ENCODE data around the gene SUN5. TPM values are rescaled to one million over a fixed set of nuclear protein-coding genes. Genes with fewer than 3 reads are reported as not detected.

Gene SUN5
- total RNA-seq, 1 experiment from 2014 or later, result not detected

- DNase-seq (ENCODE audit: low read depth, low spot score) (no peak), ATAC-seq (no peak)
- intact Hi-C loops (cut with micrococcal nuclease; ENCODE audit: unreplicated experiment) (no loop called here), in situ Hi-C loops (cut with HindIII; ENCODE audit: low pct_unique_long_range_greater_than_20kb, low sequenced_read_pairs) (no loop called here)
- H3K4me1 ChIP-seq (ENCODE audit: control insufficient read depth, insufficient read depth, low read length), result no peaks in the 10 kb centered on the region
- no peaks in the 10 kb centered on the region for H3K9me3 ChIP-seq (ENCODE audit: control insufficient read depth, insufficient read depth, low read depth, low read length)
- H3K36me3 ChIP-seq (ENCODE audit: control insufficient read depth, insufficient read depth, low read length), result no peaks in the 10 kb centered on the region
- H3K27me3 ChIP-seq (ENCODE audit: control insufficient read depth, insufficient read depth, low read length), result peaks cover 6% of the 10 kb centered on the region; the same call in 1 of the 2 replicates
- H3K27ac ChIP-seq (ENCODE audit: low read length), result no peak overlapping the region
- H3K4me3 ChIP-seq (ENCODE audit: low read depth in 2 of 2, low read length in 2 of 2), result no peak overlapping the region
- CTCF ChIA-PET, result no interaction called here
- TF ChIP-seq POLR2AphosphoS5 (IDR thresholded peaks at IDR 0.05; ENCODE audit: low read depth, low read length) (no peak), SIN3A (IDR thresholded peaks at IDR 0.05; ENCODE audit: borderline replicate concordance, insufficient read depth, low read depth, low read length) (no peak), REST (IDR thresholded peaks at IDR 0.05; ENCODE audit: insufficient read depth in 1 of 2, low read depth in 2 of 2, low read length in 1 of 2) (no peak), TCF7L2 (IDR thresholded peaks at IDR 0.05; ENCODE audit: low read depth, low read length) (no peak)
- TF ChIP-seq, protein P1, sequence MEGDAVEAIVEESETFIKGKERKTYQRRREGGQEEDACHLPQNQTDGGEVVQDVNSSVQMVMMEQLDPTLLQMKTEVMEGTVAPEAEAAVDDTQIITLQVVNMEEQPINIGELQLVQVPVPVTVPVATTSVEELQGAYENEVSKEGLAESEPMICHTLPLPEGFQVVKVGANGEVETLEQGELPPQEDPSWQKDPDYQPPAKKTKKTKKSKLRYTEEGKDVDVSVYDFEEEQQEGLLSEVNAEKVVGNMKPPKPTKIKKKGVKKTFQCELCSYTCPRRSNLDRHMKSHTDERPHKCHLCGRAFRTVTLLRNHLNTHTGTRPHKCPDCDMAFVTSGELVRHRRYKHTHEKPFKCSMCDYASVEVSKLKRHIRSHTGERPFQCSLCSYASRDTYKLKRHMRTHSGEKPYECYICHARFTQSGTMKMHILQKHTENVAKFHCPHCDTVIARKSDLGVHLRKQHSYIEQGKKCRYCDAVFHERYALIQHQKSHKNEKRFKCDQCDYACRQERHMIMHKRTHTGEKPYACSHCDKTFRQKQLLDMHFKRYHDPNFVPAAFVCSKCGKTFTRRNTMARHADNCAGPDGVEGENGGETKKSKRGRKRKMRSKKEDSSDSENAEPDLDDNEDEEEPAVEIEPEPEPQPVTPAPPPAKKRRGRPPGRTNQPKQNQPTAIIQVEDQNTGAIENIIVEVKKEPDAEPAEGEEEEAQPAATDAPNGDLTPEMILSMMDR (IDR thresholded peaks at IDR 0.05), result no peak
- POLR2A ChIA-PET, result no interaction called here
- no TSS peak for BruUV-seq (replicated peaks)
Measured at GRCh38 chr20:33034115-33034514, 29.9 kb upstream of the SUN5 start.

- CTCF ChIA-PET, result no interaction called here
- no peaks in the 10 kb centered on the region for H3K9me3 ChIP-seq (ENCODE audit: control insufficient read depth, insufficient read depth, low read depth, low read length)
- in situ Hi-C loops (cut with HindIII; ENCODE audit: low pct_unique_long_range_greater_than_20kb, low sequenced_read_pairs) (no loop called here), intact Hi-C loops (cut with micrococcal nuclease; ENCODE audit: unreplicated experiment) (no loop called here)
- H3K27me3 ChIP-seq (ENCODE audit: control insufficient read depth, insufficient read depth, low read length), result peaks cover 4% of the 10 kb centered on the region; the same call in 1 of the 2 replicates
- TF ChIP-seq REST (IDR thresholded peaks at IDR 0.05; ENCODE audit: insufficient read depth in 1 of 2, low read depth in 2 of 2, low read length in 1 of 2), result no peak
- TF ChIP-seq TCF7L2 (IDR thresholded peaks at IDR 0.05; ENCODE audit: low read depth, low read length), result no peak
- TF ChIP-seq, protein P1 (IDR thresholded peaks at IDR 0.05), result no peak
- no peak for TF ChIP-seq SIN3A (IDR thresholded peaks at IDR 0.05; ENCODE audit: borderline replicate concordance, insufficient read depth, low read depth, low read length)
- no peak for TF ChIP-seq POLR2AphosphoS5 (IDR thresholded peaks at IDR 0.05; ENCODE audit: low read depth, low read length)
- no TSS peak for BruUV-seq (replicated peaks)
- no peaks in the 10 kb centered on the region for H3K4me1 ChIP-seq (ENCODE audit: control insufficient read depth, insufficient read depth, low read length)
- no peak overlapping the region for H3K27ac ChIP-seq (ENCODE audit: low read length)
- H3K36me3 ChIP-seq (ENCODE audit: control insufficient read depth, insufficient read depth, low read length), result no peaks in the 10 kb centered on the region
- DNase-seq (ENCODE audit: low read depth, low spot score) (no peak), ATAC-seq (no peak)
- H3K4me3 ChIP-seq (ENCODE audit: low read depth in 2 of 2, low read length in 2 of 2), result no peak overlapping the region
- POLR2A ChIA-PET, result no interaction called here
Measured at GRCh38 chr20:33033381-33033780, 29.1 kb upstream of the SUN5 start.

Data from Panc1 (cell line).